Liver (tissue), 9 donors: Measurements from ENCODE around the gene CCNH. TPM values are rescaled to one million over a fixed set of nuclear protein-coding genes. Genes with fewer than 3 reads are reported as not detected.

Source experiments
- DNase-seq: peaks from one replicate; pipeline ENCODE4 v3.0.0-alpha.2; 2017; ENCODE audit warnings: low spot score
- H3K27ac ChIP-seq, 2 donors: one replicate each; pipeline ENCODE4 v1.7.0; 2013; ENCODE audit warnings: inconsistent platforms in 2 of 2, low read length in 2 of 2, control low read depth in 1 of 2, low read depth in 1 of 2, mild to moderate bottlenecking in 1 of 2
- H3K27me3 ChIP-seq, 4 donors: one replicate each; pipeline versions ENCODE4 v1.6.1 to v1.7.0; 2013; ENCODE audit warnings: low read length in 3 of 4, inconsistent platforms in 1 of 4, mild to moderate bottlenecking in 1 of 4, moderate library complexity in 1 of 4; ENCODE audit not compliant: control insufficient read depth in 4 of 4, insufficient read depth in 4 of 4
- H3K36me3 ChIP-seq, 4 donors: one replicate each; pipeline versions ENCODE4 v1.6.1 to v1.7.0; 2013; ENCODE audit warnings: low read length in 3 of 4, mild to moderate bottlenecking in 3 of 4, low read depth in 1 of 4, moderate library complexity in 1 of 4; ENCODE audit not compliant: control insufficient read depth in 4 of 4, insufficient read depth in 3 of 4
- H3K4me1 ChIP-seq, 4 donors: one replicate each; pipeline versions ENCODE4 v1.6.1 to v1.7.0; 2013; ENCODE audit warnings: low read length in 3 of 4, mild to moderate bottlenecking in 3 of 4, moderate library complexity in 1 of 4; ENCODE audit not compliant: control insufficient read depth in 4 of 4, insufficient read depth in 4 of 4
- H3K4me3 ChIP-seq, 3 donors: one replicate each; pipeline versions ENCODE4 v1.6.1 to v1.7.0; 2013; ENCODE audit warnings: low read length in 3 of 3, control low read depth in 1 of 3, low read depth in 1 of 3, mild to moderate bottlenecking in 1 of 3
- H3K9ac ChIP-seq, 2 donors: one replicate each; pipeline ENCODE4 v1.7.0; 2013; ENCODE audit warnings: low read length in 2 of 2, mild to moderate bottlenecking in 2 of 2, moderate library complexity in 2 of 2, control low read depth in 1 of 2, low read depth in 1 of 2
- H3K9me3 ChIP-seq, 4 donors: one replicate each; pipeline versions ENCODE4 v1.6.1 to v1.7.0; 2013; ENCODE audit warnings: low read length in 3 of 4; ENCODE audit not compliant: control insufficient read depth in 4 of 4
- EGR1 ChIP-seq, 2 donors: IDR thresholded peaks; 2 replicates each; pipeline ENCODE4 v1.6.1; 2016 to 2018; ENCODE audit warnings: antibody characterized with exemption in 2 of 2, low read depth in 2 of 2
- FOXA1 ChIP-seq: IDR thresholded peaks from 2 replicates; pipeline ENCODE4 v1.6.1; 2016; ENCODE audit warnings: antibody characterized with exemption
- FOXA2 ChIP-seq: IDR thresholded peaks from 2 replicates; pipeline ENCODE4 v1.6.1; 2016; ENCODE audit warnings: antibody characterized with exemption
- GABPA ChIP-seq, 2 donors: IDR thresholded peaks in 1 of 2; conservative IDR thresholded peaks in 1 of 2; 2 replicates each; pipeline ENCODE4 v1.6.1; 2016; ENCODE audit warnings: antibody characterized with exemption in 2 of 2, mild to moderate bottlenecking in 1 of 2, moderate library complexity in 1 of 2
- HNF4A ChIP-seq, 2 donors: conservative IDR thresholded peaks; 2 replicates each; pipeline ENCODE4 v1.6.1; 2016; ENCODE audit warnings: antibody characterized with exemption in 2 of 2, mild to moderate bottlenecking in 2 of 2
- HNF4G ChIP-seq: IDR thresholded peaks from 2 replicates; pipeline ENCODE4 v1.6.1; 2016; ENCODE audit warnings: antibody characterized with exemption
- JUND ChIP-seq, 2 donors: IDR thresholded peaks; 2 replicates each; pipeline ENCODE4 v1.6.1; 2016; ENCODE audit warnings: antibody characterized with exemption in 2 of 2
- NR2F2 ChIP-seq: IDR thresholded peaks from 2 replicates; pipeline ENCODE4 v1.6.1; 2016; ENCODE audit warnings: antibody characterized with exemption
- RAD21 ChIP-seq, 2 donors: IDR thresholded peaks; 2 replicates each; pipeline ENCODE4 v1.6.1; 2016; ENCODE audit warnings: antibody characterized with exemption in 2 of 2, mild to moderate bottlenecking in 2 of 2
- RXRA ChIP-seq, 2 donors: IDR thresholded peaks; 2 replicates each; pipeline ENCODE4 v1.6.1; 2017 to 2018; ENCODE audit warnings: antibody characterized with exemption in 2 of 2, mild to moderate bottlenecking in 1 of 2
- SP1 ChIP-seq: IDR thresholded peaks from 2 replicates; pipeline ENCODE4 v1.6.1; 2018; ENCODE audit warnings: antibody characterized with exemption, mild to moderate bottlenecking
- TAF1 ChIP-seq: conservative IDR thresholded peaks from 2 replicates; pipeline ENCODE4 v1.6.1; 2016; ENCODE audit warnings: antibody characterized with exemption, mild to moderate bottlenecking
- YY1 ChIP-seq: IDR thresholded peaks from 2 replicates; pipeline ENCODE4 v1.6.1; 2016; ENCODE audit warnings: antibody characterized with exemption, mild to moderate bottlenecking
- WGBS: extraction: QIAGEN DNeasy Blood & Tissue Kit; methylation state at CpG from one replicate; pipeline ENCODE4 v1.1.7; 2013; 5-methylcytosine and 5-hydroxymethylcytosine counted together
- polyA plus RNA-seq, 2 donors: library from polyadenylated mRNA; stranded (reverse) in 1 of 2; unstranded in 1 of 2; fragments of 200-250 nt in 1 of 2; fragments of >200 nt in 1 of 2; fragmentation: Nextera tagmentation in 1 of 2; extraction: Ambion mirVana in 1 of 2; gene quantifications; one replicate each; pipeline versions ENCODE4 v1.2.1 to v1.2.3, GENCODE V29; 2013 to 2015
- total RNA-seq, 2 donors: library from RNA; depleted of rRNA; stranded (reverse); fragments of >200 nt; gene quantifications; one replicate each; pipeline ENCODE4 v1.2.3, GENCODE V29; 2014
- TF ChIP-seq, protein P1 (sequence below): IDR thresholded peaks from 2 replicates; pipeline ENCODE4 v1.6.1; 2016; ENCODE audit warnings: antibody characterized with exemption
- TF ChIP-seq, protein P2 (sequence below): IDR thresholded peaks from 2 replicates; pipeline ENCODE4 v1.6.1; 2016; ENCODE audit warnings: antibody characterized with exemption
- TF ChIP-seq, protein P3 (sequence below): IDR thresholded peaks from 2 replicates; pipeline ENCODE4 v1.6.1; 2016; ENCODE audit warnings: antibody characterized with exemption, mild to moderate bottlenecking
- TF ChIP-seq, protein P4 (sequence below): fragments of 150-350 bp; IDR thresholded peaks from 2 replicates; pipeline ENCODE4 v1.5.1; 2017; ENCODE audit warnings: improper control_type of control experiment, low read depth, low read length; ENCODE audit not compliant: missing input control
- TF ChIP-seq, protein P5 (sequence below): IDR thresholded peaks from 2 replicates; pipeline ENCODE4 v1.6.1; 2016; ENCODE audit warnings: antibody characterized with exemption
- donor health status: healthy.
- donor health status: healthy.
- donor health status: healthy.
- donor health status: healthy.
- donor health status: healthy.

Gene CCNH
- total and polyA plus RNA-seq, 4 donors = 21.9 to 56.6 (median 33.3) TPM

DNA sequence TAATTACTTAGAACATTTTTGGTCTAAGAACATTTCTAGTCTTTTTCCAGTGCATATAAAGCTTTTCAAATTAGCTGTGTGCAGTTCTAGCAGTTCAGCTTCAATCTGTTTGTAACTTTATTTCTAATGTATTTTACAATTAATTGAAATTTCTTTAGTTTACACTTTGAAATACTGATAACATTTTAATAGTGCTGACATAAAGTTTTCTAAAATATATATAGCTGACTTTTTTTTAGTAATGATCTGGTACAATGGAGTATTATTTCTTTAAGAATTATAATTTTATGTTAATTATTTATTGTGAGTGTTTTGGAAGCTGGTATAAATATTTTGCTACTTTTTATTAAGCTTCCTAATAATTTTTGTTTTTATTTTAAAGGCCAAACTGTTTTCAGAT, 43.3 kb downstream of the CCNH start (continued):
- TF ChIP-seq, protein P1, sequence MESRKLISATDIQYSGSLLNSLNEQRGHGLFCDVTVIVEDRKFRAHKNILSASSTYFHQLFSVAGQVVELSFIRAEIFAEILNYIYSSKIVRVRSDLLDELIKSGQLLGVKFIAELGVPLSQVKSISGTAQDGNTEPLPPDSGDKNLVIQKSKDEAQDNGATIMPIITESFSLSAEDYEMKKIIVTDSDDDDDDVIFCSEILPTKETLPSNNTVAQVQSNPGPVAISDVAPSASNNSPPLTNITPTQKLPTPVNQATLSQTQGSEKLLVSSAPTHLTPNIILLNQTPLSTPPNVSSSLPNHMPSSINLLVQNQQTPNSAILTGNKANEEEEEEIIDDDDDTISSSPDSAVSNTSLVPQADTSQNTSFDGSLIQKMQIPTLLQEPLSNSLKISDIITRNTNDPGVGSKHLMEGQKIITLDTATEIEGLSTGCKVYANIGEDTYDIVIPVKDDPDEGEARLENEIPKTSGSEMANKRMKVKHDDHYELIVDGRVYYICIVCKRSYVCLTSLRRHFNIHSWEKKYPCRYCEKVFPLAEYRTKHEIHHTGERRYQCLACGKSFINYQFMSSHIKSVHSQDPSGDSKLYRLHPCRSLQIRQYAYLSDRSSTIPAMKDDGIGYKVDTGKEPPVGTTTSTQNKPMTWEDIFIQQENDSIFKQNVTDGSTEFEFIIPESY = no peak
- no peak for TF ChIP-seq TAF1
- no peak for TF ChIP-seq SP1
- no peak for TF ChIP-seq EGR1 (IDR thresholded peaks at IDR 0.05; ENCODE audit: low read depth in 2 of 2)
- no peak for TF ChIP-seq HNF4A (conservative IDR thresholded peaks at IDR 0.05)

DNA sequence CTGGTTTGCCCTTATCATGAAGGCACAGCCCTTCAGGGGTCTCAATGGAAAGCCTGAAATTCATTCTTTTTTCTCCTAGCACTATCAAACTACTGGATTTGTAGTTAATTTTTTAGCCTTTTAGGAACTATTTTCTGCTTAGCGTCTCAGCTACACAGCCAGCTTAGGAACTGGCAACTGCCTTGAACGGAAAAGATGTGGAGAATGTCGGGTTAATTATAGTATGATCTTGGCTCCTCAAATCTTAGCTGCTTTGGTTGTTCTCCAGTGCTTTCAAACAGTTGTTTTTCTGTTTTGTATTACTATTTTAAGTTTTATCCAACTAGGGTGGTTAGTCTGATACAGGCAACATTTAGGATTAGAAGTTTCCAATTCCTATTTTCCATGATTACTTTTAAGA, 44.1 kb downstream of the CCNH start:
- WGBS = 89% methylated on average over 3 of the region's 3 CpGs
- Histone ChIP-seq H3K4me1 (no peaks in the 10 kb centered on the region), H3K9me3 (no peaks in the 10 kb centered on the region), H3K36me3 (peaks cover 0 to 23% (median 13%) of the 10 kb centered on the region in 4 donors), H3K27ac (no peak overlapping the region), H3K27me3 (no peaks in the 10 kb centered on the region), H3K9ac (no peak overlapping the region), H3K4me3 (no peak overlapping the region)
- TF ChIP-seq, protein P2, sequence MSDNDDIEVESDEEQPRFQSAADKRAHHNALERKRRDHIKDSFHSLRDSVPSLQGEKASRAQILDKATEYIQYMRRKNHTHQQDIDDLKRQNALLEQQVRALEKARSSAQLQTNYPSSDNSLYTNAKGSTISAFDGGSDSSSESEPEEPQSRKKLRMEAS = no peak
- TF ChIP-seq GABPA (IDR thresholded peaks at IDR 0.05 in 1 of 2, conservative IDR thresholded peaks at IDR 0.05 in 1 of 2) (no peak), EGR1 (IDR thresholded peaks at IDR 0.05; ENCODE audit: low read depth in 2 of 2) (no peak), HNF4A (conservative IDR thresholded peaks at IDR 0.05) (no peak), JUND (IDR thresholded peaks at IDR 0.05) (no peak), TAF1 (no peak), SP1 (no peak), YY1 (no peak), NR2F2 (no peak), RAD21 (IDR thresholded peaks at IDR 0.05) (no peak), FOXA2 (no peak), RXRA (IDR thresholded peaks at IDR 0.05) (no peak), FOXA1 (no peak), HNF4G (no peak)
- TF ChIP-seq, protein P3, sequence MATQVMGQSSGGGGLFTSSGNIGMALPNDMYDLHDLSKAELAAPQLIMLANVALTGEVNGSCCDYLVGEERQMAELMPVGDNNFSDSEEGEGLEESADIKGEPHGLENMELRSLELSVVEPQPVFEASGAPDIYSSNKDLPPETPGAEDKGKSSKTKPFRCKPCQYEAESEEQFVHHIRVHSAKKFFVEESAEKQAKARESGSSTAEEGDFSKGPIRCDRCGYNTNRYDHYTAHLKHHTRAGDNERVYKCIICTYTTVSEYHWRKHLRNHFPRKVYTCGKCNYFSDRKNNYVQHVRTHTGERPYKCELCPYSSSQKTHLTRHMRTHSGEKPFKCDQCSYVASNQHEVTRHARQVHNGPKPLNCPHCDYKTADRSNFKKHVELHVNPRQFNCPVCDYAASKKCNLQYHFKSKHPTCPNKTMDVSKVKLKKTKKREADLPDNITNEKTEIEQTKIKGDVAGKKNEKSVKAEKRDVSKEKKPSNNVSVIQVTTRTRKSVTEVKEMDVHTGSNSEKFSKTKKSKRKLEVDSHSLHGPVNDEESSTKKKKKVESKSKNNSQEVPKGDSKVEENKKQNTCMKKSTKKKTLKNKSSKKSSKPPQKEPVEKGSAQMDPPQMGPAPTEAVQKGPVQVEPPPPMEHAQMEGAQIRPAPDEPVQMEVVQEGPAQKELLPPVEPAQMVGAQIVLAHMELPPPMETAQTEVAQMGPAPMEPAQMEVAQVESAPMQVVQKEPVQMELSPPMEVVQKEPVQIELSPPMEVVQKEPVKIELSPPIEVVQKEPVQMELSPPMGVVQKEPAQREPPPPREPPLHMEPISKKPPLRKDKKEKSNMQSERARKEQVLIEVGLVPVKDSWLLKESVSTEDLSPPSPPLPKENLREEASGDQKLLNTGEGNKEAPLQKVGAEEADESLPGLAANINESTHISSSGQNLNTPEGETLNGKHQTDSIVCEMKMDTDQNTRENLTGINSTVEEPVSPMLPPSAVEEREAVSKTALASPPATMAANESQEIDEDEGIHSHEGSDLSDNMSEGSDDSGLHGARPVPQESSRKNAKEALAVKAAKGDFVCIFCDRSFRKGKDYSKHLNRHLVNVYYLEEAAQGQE = no peak
- TF ChIP-seq, protein P1 = no peak
- TF ChIP-seq, protein P4, sequence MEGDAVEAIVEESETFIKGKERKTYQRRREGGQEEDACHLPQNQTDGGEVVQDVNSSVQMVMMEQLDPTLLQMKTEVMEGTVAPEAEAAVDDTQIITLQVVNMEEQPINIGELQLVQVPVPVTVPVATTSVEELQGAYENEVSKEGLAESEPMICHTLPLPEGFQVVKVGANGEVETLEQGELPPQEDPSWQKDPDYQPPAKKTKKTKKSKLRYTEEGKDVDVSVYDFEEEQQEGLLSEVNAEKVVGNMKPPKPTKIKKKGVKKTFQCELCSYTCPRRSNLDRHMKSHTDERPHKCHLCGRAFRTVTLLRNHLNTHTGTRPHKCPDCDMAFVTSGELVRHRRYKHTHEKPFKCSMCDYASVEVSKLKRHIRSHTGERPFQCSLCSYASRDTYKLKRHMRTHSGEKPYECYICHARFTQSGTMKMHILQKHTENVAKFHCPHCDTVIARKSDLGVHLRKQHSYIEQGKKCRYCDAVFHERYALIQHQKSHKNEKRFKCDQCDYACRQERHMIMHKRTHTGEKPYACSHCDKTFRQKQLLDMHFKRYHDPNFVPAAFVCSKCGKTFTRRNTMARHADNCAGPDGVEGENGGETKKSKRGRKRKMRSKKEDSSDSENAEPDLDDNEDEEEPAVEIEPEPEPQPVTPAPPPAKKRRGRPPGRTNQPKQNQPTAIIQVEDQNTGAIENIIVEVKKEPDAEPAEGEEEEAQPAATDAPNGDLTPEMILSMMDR = no peak
- TF ChIP-seq, protein P5, sequence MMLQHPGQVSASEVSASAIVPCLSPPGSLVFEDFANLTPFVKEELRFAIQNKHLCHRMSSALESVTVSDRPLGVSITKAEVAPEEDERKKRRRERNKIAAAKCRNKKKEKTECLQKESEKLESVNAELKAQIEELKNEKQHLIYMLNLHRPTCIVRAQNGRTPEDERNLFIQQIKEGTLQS = no peak
- DNase-seq = no peak
